ENCODE data around the gene C1QTNF7. TPM values are rescaled to one million over a fixed set of nuclear protein-coding genes. Genes with fewer than 3 reads are reported as not detected.

Gene C1QTNF7
- total RNA-seq, 1 experiment from 2014 or later, result 0.04 TPM

DNA sequence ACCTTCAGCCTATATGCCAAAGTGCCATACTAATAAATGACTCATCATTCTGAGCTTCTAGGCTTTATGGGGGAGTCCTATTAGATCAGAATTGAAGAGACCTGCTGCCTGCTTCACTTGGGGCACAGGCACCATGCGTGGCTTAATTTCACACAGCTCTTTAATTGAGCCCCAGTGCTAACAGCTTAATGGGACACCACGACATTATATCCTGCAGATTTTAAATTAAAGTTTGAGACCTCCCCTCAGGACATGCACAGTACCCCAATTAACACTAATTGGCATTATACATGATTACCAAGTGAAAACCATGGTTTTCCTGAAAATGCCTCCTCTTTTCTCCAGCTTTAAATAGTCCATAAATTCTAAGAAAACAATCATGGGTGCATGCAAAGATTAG lies 6.8 kb downstream of the C1QTNF7 start (continued):
- TF ChIP-seq STAT6 (CRISPR knock-in tag; conservative IDR thresholded peaks at IDR 0.05; ENCODE audit: low read depth), result no peak

DNA sequence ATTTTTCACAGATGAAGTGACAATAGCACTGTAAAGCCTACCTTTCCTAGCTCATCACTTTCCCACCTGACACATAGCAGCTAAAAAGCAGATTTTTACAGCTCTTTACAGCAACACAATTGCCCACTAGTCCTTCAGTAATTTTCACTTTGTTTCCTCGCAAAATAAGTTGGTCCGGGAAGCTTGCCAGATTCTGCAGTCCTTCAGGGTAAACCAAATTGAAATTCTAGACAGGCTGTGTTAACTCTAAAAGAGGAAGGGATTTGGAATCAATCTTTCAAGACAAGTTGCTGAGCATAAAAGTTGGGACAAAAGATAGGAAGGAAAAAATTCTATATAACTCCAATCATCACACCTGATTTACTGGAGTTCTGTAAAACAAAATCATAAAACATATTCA lies 8.7 kb downstream of the C1QTNF7 start:
- POLR2A ChIA-PET, result no interaction called here
- no peaks in the 10 kb centered on the region for H3K36me3 Mint-ChIP-seq
- TF ChIP-seq TEAD4 (CRISPR knock-in tag; IDR thresholded peaks at IDR 0.05) (no peak), JUN (CRISPR knock-in tag; IDR thresholded peaks at IDR 0.05) (no peak)
- no peak for ATAC-seq
- no peak for DNase-seq (ENCODE audit: low spot score)
- no peak overlapping the region for H3K27ac Mint-ChIP-seq
- CTCF ChIA-PET, result no interaction called here
- H3K4me1 Mint-ChIP-seq, result no peaks in the 10 kb centered on the region
- no peaks in the 10 kb centered on the region for H3K27me3 Mint-ChIP-seq (ENCODE audit: low read depth)
- peaks cover 9% of the 10 kb centered on the region for H3K9me3 Mint-ChIP-seq
- no peak overlapping the region for H3K4me3 Mint-ChIP-seq

DNA sequence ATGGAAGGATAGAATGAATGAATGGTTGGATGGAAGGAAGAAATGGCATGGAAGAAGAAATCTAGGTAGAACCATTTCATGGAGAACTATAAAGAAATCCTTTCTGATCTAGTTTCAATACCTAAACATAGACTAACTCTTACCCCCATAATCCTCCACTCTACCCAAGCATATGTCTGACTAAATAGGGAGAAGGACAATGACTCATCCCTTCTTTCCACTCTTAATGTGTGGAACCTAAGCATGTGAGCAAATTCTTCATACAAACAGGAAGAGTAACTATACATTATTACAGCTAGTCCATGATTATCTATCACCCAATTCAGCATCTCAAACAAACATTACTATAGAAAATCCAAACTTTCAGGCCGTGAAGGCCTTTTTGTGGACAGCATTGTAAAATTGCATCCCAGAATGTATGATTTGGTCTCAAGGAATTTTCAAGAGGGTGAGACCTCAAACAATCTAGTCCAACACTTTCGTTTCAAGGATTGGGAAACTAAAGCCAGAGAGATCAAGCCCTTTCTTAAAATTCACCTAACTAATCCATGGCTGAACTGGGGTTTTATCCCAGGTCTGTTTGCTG lies 11.2 kb downstream of the C1QTNF7 start:
- Mint-ChIP-seq H3K4me1 (no peaks in the 10 kb centered on the region), H3K27me3 (ENCODE audit: low read depth) (no peaks in the 10 kb centered on the region), H3K9me3 (peaks cover 10% of the 10 kb centered on the region), H3K4me3 (no peak overlapping the region), H3K27ac (no peak overlapping the region), H3K36me3 (no peaks in the 10 kb centered on the region)
- TF ChIP-seq SOX15 (CRISPR knock-in tag; IDR thresholded peaks at IDR 0.05) (no peak), CBFB (CRISPR knock-in tag; IDR thresholded peaks at IDR 0.05; ENCODE audit: low read depth) (no peak), PRRX2 (CRISPR knock-in tag; IDR thresholded peaks at IDR 0.05) (no peak), ZNF416 (CRISPR knock-in tag; IDR thresholded peaks at IDR 0.05) (no peak), HMGA2 (CRISPR knock-in tag; IDR thresholded peaks at IDR 0.05) (no peak)
- TF ChIP-seq, protein P1, sequence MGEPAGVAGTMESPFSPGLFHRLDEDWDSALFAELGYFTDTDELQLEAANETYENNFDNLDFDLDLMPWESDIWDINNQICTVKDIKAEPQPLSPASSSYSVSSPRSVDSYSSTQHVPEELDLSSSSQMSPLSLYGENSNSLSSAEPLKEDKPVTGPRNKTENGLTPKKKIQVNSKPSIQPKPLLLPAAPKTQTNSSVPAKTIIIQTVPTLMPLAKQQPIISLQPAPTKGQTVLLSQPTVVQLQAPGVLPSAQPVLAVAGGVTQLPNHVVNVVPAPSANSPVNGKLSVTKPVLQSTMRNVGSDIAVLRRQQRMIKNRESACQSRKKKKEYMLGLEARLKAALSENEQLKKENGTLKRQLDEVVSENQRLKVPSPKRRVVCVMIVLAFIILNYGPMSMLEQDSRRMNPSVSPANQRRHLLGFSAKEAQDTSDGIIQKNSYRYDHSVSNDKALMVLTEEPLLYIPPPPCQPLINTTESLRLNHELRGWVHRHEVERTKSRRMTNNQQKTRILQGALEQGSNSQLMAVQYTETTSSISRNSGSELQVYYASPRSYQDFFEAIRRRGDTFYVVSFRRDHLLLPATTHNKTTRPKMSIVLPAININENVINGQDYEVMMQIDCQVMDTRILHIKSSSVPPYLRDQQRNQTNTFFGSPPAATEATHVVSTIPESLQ (CRISPR knock-in tag; IDR thresholded peaks at IDR 0.05), result no peak
- no peak for DNase-seq (ENCODE audit: low spot score)
- ChIA-PET POLR2A (no interaction called here), CTCF (no interaction called here)
- no peak for ATAC-seq

DNA sequence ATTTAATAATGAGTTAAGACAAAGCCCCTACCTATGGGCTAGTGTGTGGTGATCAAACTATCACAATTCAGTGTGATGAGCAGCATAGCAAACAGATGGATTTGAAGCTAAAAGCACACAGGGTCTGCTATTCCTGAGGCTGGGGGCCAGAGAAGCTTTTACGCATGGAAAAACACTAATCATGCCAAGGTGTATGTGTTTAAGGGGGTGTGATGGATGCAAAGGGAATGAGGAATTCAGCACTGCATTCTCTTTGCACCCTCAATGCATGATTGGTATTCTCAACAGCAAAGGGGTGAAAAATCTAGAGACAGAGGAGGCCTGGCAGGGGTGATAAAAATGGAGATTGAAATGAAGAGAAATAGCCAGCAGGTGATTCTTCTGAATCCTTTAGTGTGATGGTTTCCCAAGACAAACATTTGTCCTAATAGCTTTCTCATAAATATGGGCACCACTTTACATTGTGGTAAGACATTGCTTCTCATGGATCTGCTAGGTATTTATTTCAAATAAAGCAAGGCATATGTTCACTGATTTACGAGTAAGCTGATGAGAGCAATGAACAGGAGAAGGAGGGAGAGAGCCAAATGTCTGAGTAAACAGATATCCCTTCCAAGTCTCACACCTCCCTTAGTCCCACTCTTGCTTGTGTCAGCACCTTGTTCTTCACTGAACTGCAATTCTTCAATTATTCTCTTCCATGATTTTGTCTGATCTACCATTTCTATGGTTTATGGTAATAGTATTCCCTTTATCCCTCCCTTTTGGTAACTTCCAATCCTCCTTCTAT lies 15.7 kb downstream of the C1QTNF7 start:
- H3K4me3 Mint-ChIP-seq, result no peak overlapping the region
- H3K27me3 Mint-ChIP-seq (ENCODE audit: low read depth), result no peaks in the 10 kb centered on the region
- DNase-seq (ENCODE audit: low spot score), result no peak
- H3K36me3 Mint-ChIP-seq, result no peaks in the 10 kb centered on the region
- H3K27ac Mint-ChIP-seq, result no peak overlapping the region
- H3K9me3 Mint-ChIP-seq, result peaks cover 37% of the 10 kb centered on the region
- ATAC-seq, result no peak
- CTCF ChIA-PET, result no interaction called here
- H3K4me1 Mint-ChIP-seq, result no peaks in the 10 kb centered on the region
- POLR2A ChIA-PET, result no interaction called here
- TF ChIP-seq, protein P2, sequence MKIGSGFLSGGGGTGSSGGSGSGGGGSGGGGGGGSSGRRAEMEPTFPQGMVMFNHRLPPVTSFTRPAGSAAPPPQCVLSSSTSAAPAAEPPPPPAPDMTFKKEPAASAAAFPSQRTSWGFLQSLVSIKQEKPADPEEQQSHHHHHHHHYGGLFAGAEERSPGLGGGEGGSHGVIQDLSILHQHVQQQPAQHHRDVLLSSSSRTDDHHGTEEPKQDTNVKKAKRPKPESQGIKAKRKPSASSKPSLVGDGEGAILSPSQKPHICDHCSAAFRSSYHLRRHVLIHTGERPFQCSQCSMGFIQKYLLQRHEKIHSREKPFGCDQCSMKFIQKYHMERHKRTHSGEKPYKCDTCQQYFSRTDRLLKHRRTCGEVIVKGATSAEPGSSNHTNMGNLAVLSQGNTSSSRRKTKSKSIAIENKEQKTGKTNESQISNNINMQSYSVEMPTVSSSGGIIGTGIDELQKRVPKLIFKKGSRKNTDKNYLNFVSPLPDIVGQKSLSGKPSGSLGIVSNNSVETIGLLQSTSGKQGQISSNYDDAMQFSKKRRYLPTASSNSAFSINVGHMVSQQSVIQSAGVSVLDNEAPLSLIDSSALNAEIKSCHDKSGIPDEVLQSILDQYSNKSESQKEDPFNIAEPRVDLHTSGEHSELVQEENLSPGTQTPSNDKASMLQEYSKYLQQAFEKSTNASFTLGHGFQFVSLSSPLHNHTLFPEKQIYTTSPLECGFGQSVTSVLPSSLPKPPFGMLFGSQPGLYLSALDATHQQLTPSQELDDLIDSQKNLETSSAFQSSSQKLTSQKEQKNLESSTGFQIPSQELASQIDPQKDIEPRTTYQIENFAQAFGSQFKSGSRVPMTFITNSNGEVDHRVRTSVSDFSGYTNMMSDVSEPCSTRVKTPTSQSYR (CRISPR knock-in tag; IDR thresholded peaks at IDR 0.05), result no peak
- TF ChIP-seq PREB (CRISPR knock-in tag; IDR thresholded peaks at IDR 0.05; ENCODE audit: borderline replicate concordance) (no peak), SMAD4 (CRISPR knock-in tag; IDR thresholded peaks at IDR 0.05) (no peak), FOXP1 (CRISPR knock-in tag; IDR thresholded peaks at IDR 0.05; ENCODE audit: borderline replicate concordance) (no peak), KAT7 (CRISPR knock-in tag; IDR thresholded peaks at IDR 0.05; ENCODE audit: borderline replicate concordance) (no peak)
- TF ChIP-seq, protein P3, sequence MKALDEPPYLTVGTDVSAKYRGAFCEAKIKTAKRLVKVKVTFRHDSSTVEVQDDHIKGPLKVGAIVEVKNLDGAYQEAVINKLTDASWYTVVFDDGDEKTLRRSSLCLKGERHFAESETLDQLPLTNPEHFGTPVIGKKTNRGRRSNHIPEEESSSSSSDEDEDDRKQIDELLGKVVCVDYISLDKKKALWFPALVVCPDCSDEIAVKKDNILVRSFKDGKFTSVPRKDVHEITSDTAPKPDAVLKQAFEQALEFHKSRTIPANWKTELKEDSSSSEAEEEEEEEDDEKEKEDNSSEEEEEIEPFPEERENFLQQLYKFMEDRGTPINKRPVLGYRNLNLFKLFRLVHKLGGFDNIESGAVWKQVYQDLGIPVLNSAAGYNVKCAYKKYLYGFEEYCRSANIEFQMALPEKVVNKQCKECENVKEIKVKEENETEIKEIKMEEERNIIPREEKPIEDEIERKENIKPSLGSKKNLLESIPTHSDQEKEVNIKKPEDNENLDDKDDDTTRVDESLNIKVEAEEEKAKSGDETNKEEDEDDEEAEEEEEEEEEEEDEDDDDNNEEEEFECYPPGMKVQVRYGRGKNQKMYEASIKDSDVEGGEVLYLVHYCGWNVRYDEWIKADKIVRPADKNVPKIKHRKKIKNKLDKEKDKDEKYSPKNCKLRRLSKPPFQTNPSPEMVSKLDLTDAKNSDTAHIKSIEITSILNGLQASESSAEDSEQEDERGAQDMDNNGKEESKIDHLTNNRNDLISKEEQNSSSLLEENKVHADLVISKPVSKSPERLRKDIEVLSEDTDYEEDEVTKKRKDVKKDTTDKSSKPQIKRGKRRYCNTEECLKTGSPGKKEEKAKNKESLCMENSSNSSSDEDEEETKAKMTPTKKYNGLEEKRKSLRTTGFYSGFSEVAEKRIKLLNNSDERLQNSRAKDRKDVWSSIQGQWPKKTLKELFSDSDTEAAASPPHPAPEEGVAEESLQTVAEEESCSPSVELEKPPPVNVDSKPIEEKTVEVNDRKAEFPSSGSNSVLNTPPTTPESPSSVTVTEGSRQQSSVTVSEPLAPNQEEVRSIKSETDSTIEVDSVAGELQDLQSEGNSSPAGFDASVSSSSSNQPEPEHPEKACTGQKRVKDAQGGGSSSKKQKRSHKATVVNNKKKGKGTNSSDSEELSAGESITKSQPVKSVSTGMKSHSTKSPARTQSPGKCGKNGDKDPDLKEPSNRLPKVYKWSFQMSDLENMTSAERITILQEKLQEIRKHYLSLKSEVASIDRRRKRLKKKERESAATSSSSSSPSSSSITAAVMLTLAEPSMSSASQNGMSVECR (CRISPR knock-in tag; IDR thresholded peaks at IDR 0.05; ENCODE audit: borderline replicate concordance), result no peak

Data from WTC11 (cell line).